Raji (cell line): Measurements from ENCODE around the gene RNF225.

Source experiments
- POLR2A ChIP-seq: IDR thresholded peaks from 2 replicates; pipeline ENCODE4 v1.6.1; 2011; ENCODE audit warnings: low read depth, low read length, control low read depth; ENCODE audit not compliant: insufficient read depth

Gene RNF225

GRCh38 chr19:58428617-58429016 lies 33.2 kb downstream of the RNF225 start:
- no peak for TF ChIP-seq POLR2A

GRCh38 chr19:58429745-58430144 lies 34.3 kb downstream of the RNF225 start:
- no peak for TF ChIP-seq POLR2A

GRCh38 chr19:58434217-58434616 lies 38.8 kb downstream of the RNF225 start:
- TF ChIP-seq POLR2A = no peak

- peak; percentile 72 for TF ChIP-seq POLR2A
Observed at GRCh38 chr19:58439576-58440554, 44.4 kb downstream of the RNF225 start, which contains the start of gene ZNF132. ZNF132 (minus strand) TSS chr19:58440153; CDS start chr19:58439821, 332 bp downstream.

GRCh38 chr19:58440556-58440955 lies 45.1 kb downstream of the RNF225 start:
- no peak for TF ChIP-seq POLR2A
